WTC11 (cell line): ENCODE data around the gene B3GNT4.

Experiments
- CREB1 ChIP-seq: sonication (generic); formaldehyde crosslinking; IDR thresholded peaks from 2 replicates; pipeline ENCODE4 v1.8.0; 2023; ENCODE audit warnings: mild to moderate bottlenecking, missing genetic modification reagents
- CTCF ChIP-seq: fragments of 200-600 bp; IDR thresholded peaks from 2 replicates; pipeline ENCODE4 v1.8.0; 2022; ENCODE audit warnings: antibody characterized with exemption
- ERG ChIP-seq: fragments of 250-450 bp; sonication (Bioruptor Pico); IDR thresholded peaks from 2 replicates; pipeline ENCODE4 v1.8.0; 2021; ENCODE audit warnings: mild to moderate bottlenecking
- KAT7 ChIP-seq: sonication (generic); formaldehyde crosslinking; IDR thresholded peaks from 2 replicates; pipeline ENCODE4 v1.8.1; 2023; ENCODE audit warnings: missing genetic modification reagents, mild to moderate bottlenecking, borderline replicate concordance
- MAX ChIP-seq: sonication (generic); formaldehyde crosslinking; IDR thresholded peaks from 2 replicates; pipeline ENCODE4 v1.8.0; 2022; ENCODE audit warnings: mild to moderate bottlenecking, missing genetic modification reagents
- SOX15 ChIP-seq: fragments of 250-450 bp; sonication (Bioruptor Pico); IDR thresholded peaks from 2 replicates; pipeline ENCODE4 v1.9.0; 2021; ENCODE audit warnings: mild to moderate bottlenecking
- TCF7 ChIP-seq: sonication (generic); formaldehyde crosslinking; IDR thresholded peaks from 2 replicates; pipeline ENCODE4 v1.8.0; 2022; ENCODE audit warnings: mild to moderate bottlenecking, low read depth, missing genetic modification reagents, moderate library complexity
- USF1 ChIP-seq: sonication (generic); formaldehyde crosslinking; IDR thresholded peaks from 2 replicates; pipeline ENCODE4 v1.8.0; 2022; ENCODE audit warnings: mild to moderate bottlenecking, missing genetic modification reagents
- ZNF263 ChIP-seq: sonication (generic); formaldehyde crosslinking; IDR thresholded peaks from 2 replicates; pipeline ENCODE4 v1.8.1; 2022; ENCODE audit warnings: low read depth, mild to moderate bottlenecking, moderate library complexity, missing genetic modification reagents

- TF ChIP-seq CTCF (no peak), CREB1 (CRISPR knock-in tag) (no peak), MAX (CRISPR knock-in tag) (no peak), ERG (CRISPR knock-in tag) (no peak), KAT7 (CRISPR knock-in tag) (no peak), TCF7 (CRISPR knock-in tag) (no peak), USF1 (no peak), ZNF263 (no peak), SOX15 (CRISPR knock-in tag) (no peak)
Observed at GRCh38 chr12:122197612-122197966, 5.9 kb upstream of the B3GNT4 start.
